Activated naive CD8-positive, alpha-beta T cell treated with anti-CD3 and anti-CD28 coated beads, Interleukin-2, amount 50 U/mL, for 24 hours (primary cell): ENCODE results near the gene LRRC39.

ENCODE experiments used
- ATAC-seq: fragments of 150-1000 bp; cut with Tn5 transposase; one replicate; pipeline ENCODE4 v1.10.0; 2021
- DNase-seq: peaks from one replicate; pipeline ENCODE4 v3.0.0; 2021
- H3K27ac Mint-ChIP-seq: one replicate; pipeline ENCODE4 v1.8.0; 2021; ENCODE audit warnings: mild to moderate bottlenecking, mixed read lengths
- H3K27me3 Mint-ChIP-seq: one replicate; pipeline ENCODE4 v1.8.0; 2021; ENCODE audit warnings: mixed read lengths
- H3K36me3 Mint-ChIP-seq: one replicate; pipeline ENCODE4 v1.8.0; 2021; ENCODE audit warnings: low read depth, mixed read lengths
- H3K4me1 Mint-ChIP-seq: one replicate; pipeline ENCODE4 v1.8.0; 2021; ENCODE audit warnings: mixed read lengths
- H3K4me3 Mint-ChIP-seq: one replicate; pipeline ENCODE4 v1.8.0; 2021; ENCODE audit warnings: mild to moderate bottlenecking, moderate library complexity, mixed read lengths
- H3K9me3 Mint-ChIP-seq: one replicate; pipeline ENCODE4 v1.8.0; 2021; ENCODE audit warnings: mixed read lengths

LRRC39 gene

GRCh38 chr1:100132566-100133477, 45.2 kb downstream of the LRRC39 start, which contains the start of the genes SASS6 and TRMT13:
TSS of gene SASS6 (minus strand) at chr1:100132930. CDS start at chr1:100132814, 116 bp downstream.
TSS of gene TRMT13 (plus strand) at chr1:100133163. CDS start at chr1:100133169, 6 bp downstream.
- Mint-ChIP-seq H3K36me3 (peaks cover 22% of the 10 kb centered on the region), H3K4me3 (peak within 1 kb of the TSS; percentile 99), H3K4me1 (peaks cover 47% of the 10 kb centered on the region), H3K27me3 (no peaks in the 10 kb centered on the region), H3K9me3 (no peaks in the 10 kb centered on the region), H3K27ac (peak within 1 kb of the TSS; percentile 97)
- peak; percentile 92 for ATAC-seq
- DNase-seq = peak; percentile 92

- H3K4me1 Mint-ChIP-seq = peaks cover 47% of the 10 kb centered on the region
- H3K27me3 Mint-ChIP-seq = no peaks in the 10 kb centered on the region
- no peak for DNase-seq
- H3K36me3 Mint-ChIP-seq = peaks cover 18% of the 10 kb centered on the region
- no peaks in the 10 kb centered on the region for H3K9me3 Mint-ChIP-seq
- H3K4me3 Mint-ChIP-seq = peak overlapping the region; percentile 99
- no peak for ATAC-seq
- H3K27ac Mint-ChIP-seq = peak overlapping the region; percentile 97
Observed at GRCh38 chr1:100131623-100132022, 46.4 kb downstream of the LRRC39 start.

- H3K27ac Mint-ChIP-seq = no peak overlapping the region
- no peaks in the 10 kb centered on the region for H3K9me3 Mint-ChIP-seq
- peaks cover 47% of the 10 kb centered on the region for H3K4me1 Mint-ChIP-seq
Observed at GRCh38 chr1:100130552-100131077, 47.4 kb downstream of the LRRC39 start.

DNA sequence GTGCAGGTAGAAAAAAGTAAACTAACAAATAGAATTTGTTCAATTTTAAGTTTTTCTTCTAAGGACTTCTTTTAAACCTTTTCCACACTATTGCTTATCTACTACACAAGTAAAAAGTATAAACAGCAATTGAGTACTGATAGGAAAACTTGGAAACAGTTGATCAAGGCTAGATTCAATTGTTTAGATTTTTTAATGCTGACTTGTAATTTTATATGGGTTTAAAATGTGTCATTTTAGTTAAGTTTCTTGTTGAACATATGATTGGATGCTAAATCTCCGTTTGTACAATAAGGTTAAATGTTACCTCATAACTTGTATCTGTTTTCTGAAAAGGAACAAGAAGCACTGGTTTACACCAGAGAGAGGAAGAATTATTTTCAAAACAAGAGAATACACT, 50.8 kb downstream of the LRRC39 start:
- H3K27ac Mint-ChIP-seq = no peak overlapping the region
- ATAC-seq = no peak

More at GRCh38 chr1:100130552-100131077, 47.4 kb downstream of the LRRC39 start:
- Mint-ChIP-seq H3K36me3 (peaks cover 25% of the 10 kb centered on the region), H3K4me3 (peak overlapping the region; percentile 17), H3K27me3 (no peaks in the 10 kb centered on the region)
- ATAC-seq (no peak), DNase-seq (no peak)

GRCh38 chr1:100122177-100122576, 55.9 kb downstream of the LRRC39 start:
- ATAC-seq (no peak), DNase-seq (no peak)
- H3K4me3 Mint-ChIP-seq = no peak overlapping the region
- H3K4me1 Mint-ChIP-seq = no peaks in the 10 kb centered on the region
- no peak overlapping the region for H3K27ac Mint-ChIP-seq
- no peaks in the 10 kb centered on the region for H3K9me3 Mint-ChIP-seq
- H3K27me3 Mint-ChIP-seq = no peaks in the 10 kb centered on the region
- peaks cover 29% of the 10 kb centered on the region for H3K36me3 Mint-ChIP-seq

More for the DNA sequence above, 50.8 kb downstream of the LRRC39 start:
- no peak for DNase-seq
- Mint-ChIP-seq H3K27me3 (no peaks in the 10 kb centered on the region), H3K4me1 (peaks cover 25% of the 10 kb centered on the region), H3K4me3 (no peak overlapping the region), H3K36me3 (peaks cover 19% of the 10 kb centered on the region), H3K9me3 (no peaks in the 10 kb centered on the region)

- peaks cover 32% of the 10 kb centered on the region for H3K36me3 Mint-ChIP-seq
Observed at GRCh38 chr1:100115524-100115923, 62.5 kb downstream of the LRRC39 start.

DNA sequence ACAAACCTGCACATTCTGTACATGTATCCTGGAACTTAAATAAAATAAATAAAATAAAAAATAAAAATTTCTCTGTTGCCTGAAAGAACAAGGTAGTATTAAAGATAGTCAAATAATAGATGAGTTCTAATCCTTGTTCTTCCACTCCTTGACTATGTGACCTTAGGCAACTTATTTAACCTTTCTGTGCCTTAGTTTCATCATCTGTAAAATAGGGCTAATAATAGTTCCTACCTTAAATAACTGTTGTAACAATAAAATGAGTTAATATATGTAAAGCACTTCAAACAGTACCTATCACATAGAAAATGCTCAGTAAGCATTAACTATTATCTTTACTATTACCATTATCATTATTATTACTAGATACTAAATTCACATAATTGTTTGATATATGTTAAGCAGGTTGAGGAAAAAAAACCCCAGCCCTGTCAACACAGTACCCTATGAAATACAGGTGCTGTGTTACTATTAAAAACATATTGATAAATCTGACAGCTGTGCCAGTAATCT, 68.4 kb downstream of the LRRC39 start:
- Mint-ChIP-seq H3K4me1 (peaks cover 2% of the 10 kb centered on the region), H3K36me3 (peaks cover 38% of the 10 kb centered on the region), H3K27ac (no peak overlapping the region), H3K4me3 (no peak overlapping the region), H3K27me3 (no peaks in the 10 kb centered on the region), H3K9me3 (no peaks in the 10 kb centered on the region)
- no peak for ATAC-seq
- DNase-seq = no peak

More at GRCh38 chr1:100115524-100115923, 62.5 kb downstream of the LRRC39 start:
- Mint-ChIP-seq H3K4me3 (no peak overlapping the region), H3K4me1 (no peaks in the 10 kb centered on the region), H3K27ac (no peak overlapping the region), H3K27me3 (no peaks in the 10 kb centered on the region), H3K9me3 (no peaks in the 10 kb centered on the region)
- ATAC-seq = no peak
- DNase-seq = no peak

- no peaks in the 10 kb centered on the region for H3K27me3 Mint-ChIP-seq
- peaks cover 45% of the 10 kb centered on the region for H3K36me3 Mint-ChIP-seq
- H3K4me3 Mint-ChIP-seq = no peak overlapping the region
- DNase-seq (no peak), ATAC-seq (no peak)
- H3K4me1 Mint-ChIP-seq = peaks cover 2% of the 10 kb centered on the region
- no peaks in the 10 kb centered on the region for H3K9me3 Mint-ChIP-seq
- no peak overlapping the region for H3K27ac Mint-ChIP-seq
Observed at GRCh38 chr1:100107696-100108095, 70.4 kb downstream of the LRRC39 start.

DNA sequence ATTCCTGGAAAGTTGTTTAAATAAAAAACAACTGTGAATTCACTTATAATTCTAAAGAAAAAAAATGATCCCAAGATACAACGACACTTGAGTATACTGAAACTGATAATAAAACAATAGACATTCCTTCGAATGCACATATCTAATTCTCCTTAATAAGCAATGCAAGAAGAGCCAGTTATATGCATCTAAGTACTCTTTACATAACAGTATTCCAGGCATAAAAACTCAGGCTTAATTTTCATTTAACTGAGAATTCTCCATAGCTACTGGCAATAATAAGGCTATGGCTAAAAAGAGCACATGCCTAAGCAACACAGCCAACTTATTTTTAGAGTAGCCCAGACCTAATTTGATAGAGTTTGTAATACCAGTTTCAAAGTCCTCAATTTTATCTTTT, 76.5 kb downstream of the LRRC39 start:
- Mint-ChIP-seq H3K36me3 (peaks cover 66% of the 10 kb centered on the region), H3K27me3 (no peaks in the 10 kb centered on the region), H3K4me3 (no peak overlapping the region), H3K27ac (no peak overlapping the region), H3K4me1 (no peaks in the 10 kb centered on the region), H3K9me3 (no peaks in the 10 kb centered on the region)
- DNase-seq (no peak), ATAC-seq (no peak)

DNA sequence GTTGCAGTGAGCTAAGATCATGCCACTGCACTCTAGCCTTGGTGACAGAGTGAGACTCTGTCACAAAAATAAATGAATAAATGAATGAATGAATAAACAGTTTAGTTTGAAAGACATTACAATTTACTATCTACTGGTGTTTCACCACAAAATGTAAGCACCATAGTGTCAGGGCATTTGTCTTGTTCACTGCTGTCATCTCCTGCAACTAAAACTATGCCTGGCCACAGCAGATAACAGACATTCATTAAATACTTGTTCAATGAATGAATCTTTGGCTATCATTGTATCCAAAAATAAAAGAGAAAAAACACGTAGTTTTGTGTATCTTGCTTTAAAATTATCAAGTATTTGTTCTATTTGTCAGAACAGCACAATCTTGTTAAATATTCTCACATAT, 77.9 kb downstream of the LRRC39 start:
- H3K36me3 Mint-ChIP-seq = peaks cover 68% of the 10 kb centered on the region
- H3K27ac Mint-ChIP-seq = no peak overlapping the region
- ATAC-seq (no peak), DNase-seq (no peak)
- H3K4me3 Mint-ChIP-seq = no peak overlapping the region
- no peaks in the 10 kb centered on the region for H3K4me1 Mint-ChIP-seq
- no peaks in the 10 kb centered on the region for H3K9me3 Mint-ChIP-seq
- H3K27me3 Mint-ChIP-seq = no peaks in the 10 kb centered on the region
